Measurements from ENCODE around the gene PKDREJ. TPM values are rescaled to one million over a fixed set of nuclear protein-coding genes. Genes with fewer than 3 reads are reported as not detected.
A peak's percentile ranks its signal among the peaks of the same experiment; 100 is the strongest.
"Not testable (repeated sequence)": the region's sequence is repeated elsewhere in the genome, so short reads cannot be mapped to it uniquely, and the experiment has no call there.

Gene PKDREJ
- under 1 TPM in 7 of 9 donors, not detected in 2; 0.04 to 0.16 (median 0.13) TPM for total RNA-seq
- polyA plus RNA-seq, result under 1 TPM; 0.03 to 0.04 TPM
- long read RNA-seq, donor 1, result 0 reads
- long read RNA-seq, donor 2, full-length matches to known transcripts, result 1 of 1 reads
- long read RNA-seq, donor 2, partial matches to known transcripts, result 0 of 1 reads
- long read RNA-seq, donor 2, other reads (novel, unspliced or antisense), result 0 of 1 reads
- long read RNA-seq, donor 3, result 0 reads

- no peak for DNase-seq
- no peaks in the 10 kb centered on the region for H3K36me3 ChIP-seq
- 46 to 81% (median 56%) methylated on average over 10 to 30 of the region's 30 CpGs for WGBS, 4 donors
- H3K4me3 ChIP-seq, result peak within 1 kb of the TSS in 10 of 12 donors; percentile 17 to 51 (median 31)
- intact Hi-C loops (cut with DNase I), result loop anchor here in 1 of 10 donors (10.0 kb wide), 1 partner anchor 268 kb away; no protein-coding TSS in a partner anchor
- peaks cover 0 to 13% (median 0%) of the 10 kb centered on the region in 9 donors for H3K27me3 ChIP-seq
- TF ChIP-seq CTCF (IDR thresholded peaks at IDR 0.05) (no peak), POLR2A (IDR thresholded peaks at IDR 0.05) (no peak)
- H3K27ac ChIP-seq, result no peak within 1 kb of the TSS
- no peak for ATAC-seq
- peaks cover 0 to 25% (median 10%) of the 10 kb centered on the region in 12 donors for H3K4me1 ChIP-seq
- H3K9me3 ChIP-seq, result no peaks in the 10 kb centered on the region
Observed at GRCh38 chr22:46263216-46263590, at the start of gene PKDREJ. PKDREJ (minus strand) TSS chr22:46263343; CDS start chr22:46263322, 21 bp downstream.

GRCh38 chr22:46312848-46313247, 49.7 kb upstream of the PKDREJ start:
- not testable (repeated sequence) for H3K4me3 ChIP-seq, DNase-seq, H3K27ac ChIP-seq, ATAC-seq, H3K36me3 ChIP-seq, H3K9me3 ChIP-seq, H3K27me3 ChIP-seq
- WGBS, 4 donors, result 97 to 99% (median 98%) methylated on average over 2 of the region's 2 CpGs
- intact Hi-C loops (cut with DNase I), result loop anchor here in 8 of 10 donors (5.0 to 10.0 kb wide), 4 partner anchors 311 to 321 kb away; no protein-coding TSS in a partner anchor
- H3K4me1 ChIP-seq, result peaks cover 0 to 13% (median 0%) of the 10 kb centered on the region in 12 donors

DNA sequence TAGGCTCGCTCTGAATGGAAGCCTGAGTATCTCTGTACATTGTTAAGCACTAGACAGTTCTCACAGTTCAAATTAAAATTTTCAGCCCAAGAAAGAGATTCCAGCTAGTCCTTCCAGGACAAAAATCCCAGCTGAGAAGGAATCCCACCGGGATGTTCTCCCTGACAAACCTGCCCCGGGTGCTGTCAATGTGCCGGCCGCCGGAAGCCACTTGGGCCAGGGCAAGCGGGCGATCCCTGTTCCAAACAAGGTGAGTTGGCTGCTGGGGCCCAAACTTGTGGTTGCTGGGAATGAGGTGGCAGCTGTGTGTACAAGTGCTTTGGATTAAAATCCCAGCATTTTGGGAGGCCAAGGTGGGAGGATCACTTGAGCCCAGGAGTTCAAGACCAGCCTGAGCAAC, 48.9 kb upstream of the PKDREJ start:
- 97 to 99% (median 98%) methylated on average over 8 of the region's 8 CpGs for WGBS, 4 donors
- DNase-seq, result peak in 1 of 5 donors; percentile 21
- Histone ChIP-seq H3K9me3 (no peaks in the 10 kb centered on the region), H3K4me3 (no peak overlapping the region), H3K27ac (no peak overlapping the region), H3K36me3 (peaks cover 0 to 4% (median 0%) of the 10 kb centered on the region in 9 donors), H3K4me1 (peaks cover 0 to 13% (median 0%) of the 10 kb centered on the region in 12 donors), H3K27me3 (no peaks in the 10 kb centered on the region)
- intact Hi-C loops (cut with DNase I), result loop anchor here in 8 of 10 donors (5.0 to 10.0 kb wide), 4 partner anchors 310 to 320 kb away; no protein-coding TSS in a partner anchor
- ATAC-seq, result no peak
- TF ChIP-seq CTCF (IDR thresholded peaks at IDR 0.05), result no peak
- TF ChIP-seq POLR2A (IDR thresholded peaks at IDR 0.05), result no peak

- Histone ChIP-seq H3K27me3 (no peaks in the 10 kb centered on the region), H3K4me1 (peaks cover 0 to 13% (median 0%) of the 10 kb centered on the region in 12 donors), H3K27ac (peak overlapping the region in 2 of 12 donors; percentile 41 to 42), H3K4me3 (no peak overlapping the region), H3K36me3 (peaks cover 0 to 4% (median 0%) of the 10 kb centered on the region in 9 donors), H3K9me3 (no peaks in the 10 kb centered on the region)
- ATAC-seq (peak; percentile 59 to 90 (median 72)), DNase-seq (peak in 3 of 5 donors; percentile 44 to 63 (median 54))
- TF ChIP-seq CTCF (IDR thresholded peaks at IDR 0.05) (no peak), POLR2A (IDR thresholded peaks at IDR 0.05) (no peak)
- WGBS, 4 donors, result 71 to 79% (median 75%) methylated on average over 14 to 15 of the region's 15 CpGs
- intact Hi-C loops (cut with DNase I), result loop anchor here in 8 of 10 donors (5.0 to 10.0 kb wide), 4 partner anchors 307 to 317 kb away; no protein-coding TSS in a partner anchor
Observed at GRCh38 chr22:46309526-46310085, 46.5 kb upstream of the PKDREJ start.
